Natural killer cell (primary cell): ENCODE measurements around the gene GPR3. TPM values are rescaled to one million over a fixed set of nuclear protein-coding genes. Genes with fewer than 3 reads are reported as not detected.
A peak's percentile ranks its signal among the peaks of the same experiment; 100 is the strongest.

Source experiments
- ATAC-seq, 3 donors: fragments of 150-1000 bp in 2 of 3; fragments of 200-7000 bp in 1 of 3; cut with Tn5 transposase; 1 replicate in 1 of 3; 2 replicates in 2 of 3; pipeline ENCODE4 v1.10.0; 2021; ENCODE audit warnings: mild to moderate bottlenecking in 2 of 3, moderate library complexity in 2 of 3
- DNase-seq, 2 donors: peaks; one replicate each; pipeline versions ENCODE4 v3.0.0 to v3.0.0-alpha.2; 2013 to 2021; ENCODE audit warnings: mixed read lengths in 1 of 2
- H3K27ac ChIP-seq: one replicate; pipeline ENCODE4 v1.5.1; 2013; ENCODE audit warnings: mild to moderate bottlenecking, low read length
- H3K27me3 ChIP-seq: one replicate; pipeline ENCODE4 v1.6.1; 2013; ENCODE audit warnings: low read length; ENCODE audit not compliant: control insufficient read depth, insufficient read depth
- H3K36me3 ChIP-seq: one replicate; pipeline ENCODE4 v1.6.1; 2013; ENCODE audit warnings: low read length; ENCODE audit not compliant: control insufficient read depth, insufficient read depth
- H3K4me1 ChIP-seq: one replicate; pipeline ENCODE4 v1.6.1; 2013; ENCODE audit warnings: low read length; ENCODE audit not compliant: control insufficient read depth, insufficient read depth
- H3K4me3 ChIP-seq: one replicate; pipeline ENCODE4 v1.5.1; 2013; ENCODE audit warnings: low read length
- H3K9me3 ChIP-seq: one replicate; pipeline ENCODE4 v1.6.1; 2013; ENCODE audit warnings: low read length; ENCODE audit not compliant: control insufficient read depth, insufficient read depth
- H3K27ac Mint-ChIP-seq, 2 donors: one replicate each; pipeline ENCODE4 v1.8.0; 2022; ENCODE audit warnings: mild to moderate bottlenecking in 2 of 2, mixed read lengths in 2 of 2, moderate library complexity in 1 of 2
- H3K27me3 Mint-ChIP-seq, 2 donors: one replicate each; pipeline ENCODE4 v1.8.0; 2022; ENCODE audit warnings: low read depth in 2 of 2, mixed read lengths in 2 of 2
- H3K36me3 Mint-ChIP-seq: one replicate; pipeline ENCODE4 v1.8.0; 2022; ENCODE audit warnings: mixed read lengths
- H3K4me1 Mint-ChIP-seq, 2 donors: one replicate each; pipeline ENCODE4 v1.8.0; 2022; ENCODE audit warnings: mixed read lengths in 2 of 2
- H3K4me3 Mint-ChIP-seq: one replicate; pipeline ENCODE4 v1.8.0; 2022; ENCODE audit warnings: mild to moderate bottlenecking, moderate library complexity, mixed read lengths
- H3K9me3 Mint-ChIP-seq, 2 donors: one replicate each; pipeline ENCODE4 v1.8.0; 2022; ENCODE audit warnings: mixed read lengths in 2 of 2
- WGBS: methylation state at CpG from one replicate; pipeline ENCODE4 v1.1.7; 2013; ENCODE audit warnings: missing lambda C conversion rate; ENCODE audit not compliant: insufficient coverage; 5-methylcytosine and 5-hydroxymethylcytosine counted together
- intact Hi-C: fragments of 100-400 bp; cut with micrococcal nuclease; formaldehyde crosslinking; loops from one replicate; pipeline ENCODE4 v1.14.2; 2022
- total RNA-seq, 4 donors: library from RNA; stranded (reverse); fragments of 120-200 nt in 1 of 4; gene quantifications; one replicate each; pipeline versions ENCODE4 v1.2.3 to v1.2.4, GENCODE V29; 2013 to 2022
- TF ChIP-seq, protein P1 (sequence below): fragments of 200-600 bp; IDR thresholded peaks from one replicate; pipeline ENCODE4 v1.8.0; 2022; ENCODE audit warnings: antibody characterized with exemption

Gene GPR3
- total RNA-seq, 3 donors from 2014 or later (not counting 1 experiment from before 2014, with no cell fraction given): 0.39 to 0.87 (median 0.60) TPM

DNA sequence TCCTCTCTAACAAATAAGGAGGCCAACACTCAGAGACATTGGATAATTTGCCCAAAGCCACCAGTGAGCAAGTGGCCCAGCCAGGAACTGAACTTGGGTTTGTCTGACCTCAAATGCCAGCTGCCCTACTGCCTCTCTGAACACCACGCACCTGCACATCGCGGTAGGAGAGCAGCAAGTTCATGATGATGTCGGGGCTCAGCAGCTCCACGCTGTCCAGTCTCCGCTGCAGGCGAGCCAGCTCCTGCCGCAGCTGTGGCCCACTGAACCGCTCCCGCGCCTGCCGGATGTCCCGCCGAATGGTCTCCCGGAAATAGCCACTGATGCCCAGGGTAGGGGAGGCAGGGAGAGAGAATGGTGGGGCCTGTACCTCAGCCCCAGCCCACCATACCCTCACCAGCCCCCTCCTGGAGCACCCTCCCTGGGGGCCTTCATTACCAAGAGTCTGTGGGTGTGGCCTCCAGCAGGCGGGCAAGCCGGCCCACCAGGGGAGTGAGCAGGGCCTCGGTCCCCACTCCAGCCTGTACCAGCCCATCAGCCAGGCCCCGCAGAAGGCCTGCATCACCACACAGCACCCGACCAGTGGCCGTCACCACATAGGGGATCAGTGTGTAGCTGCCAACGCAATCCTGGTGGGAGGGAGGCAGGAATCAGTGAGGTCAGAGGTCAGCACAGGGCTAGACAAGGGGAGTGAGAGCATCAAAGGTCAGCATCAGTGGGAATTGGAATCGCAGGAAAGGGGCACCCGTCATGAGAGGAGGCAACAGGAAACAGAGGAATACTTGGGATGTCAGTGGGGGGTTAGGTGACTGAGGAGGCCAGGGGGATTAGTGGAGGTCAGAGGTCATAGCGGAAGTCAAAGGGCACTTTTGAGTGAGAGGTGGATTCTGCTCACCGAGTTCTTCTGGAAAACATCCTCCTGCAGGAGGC lies 28.4 kb upstream of the GPR3 start:
- DNase-seq: no peak
- no peak for ATAC-seq
- Mint-ChIP-seq H3K9me3 (no peaks in the 10 kb centered on the region), H3K27me3 (no peaks in the 10 kb centered on the region), H3K36me3 (no peaks in the 10 kb centered on the region), H3K4me3 (peak overlapping the region; percentile 32), H3K27ac (no peak overlapping the region), H3K4me1 (peaks cover 24 to 54% of the 10 kb centered on the region in 2 donors)
- 90% methylated on average over 25 of the region's 26 CpGs for WGBS
- Histone ChIP-seq H3K9me3 (no peaks in the 10 kb centered on the region), H3K27ac (no peak overlapping the region), H3K36me3 (no peaks in the 10 kb centered on the region), H3K27me3 (no peaks in the 10 kb centered on the region), H3K4me1 (peaks cover 56% of the 10 kb centered on the region), H3K4me3 (no peak overlapping the region)
- intact Hi-C loops: no loop called here
- TF ChIP-seq, protein P1, sequence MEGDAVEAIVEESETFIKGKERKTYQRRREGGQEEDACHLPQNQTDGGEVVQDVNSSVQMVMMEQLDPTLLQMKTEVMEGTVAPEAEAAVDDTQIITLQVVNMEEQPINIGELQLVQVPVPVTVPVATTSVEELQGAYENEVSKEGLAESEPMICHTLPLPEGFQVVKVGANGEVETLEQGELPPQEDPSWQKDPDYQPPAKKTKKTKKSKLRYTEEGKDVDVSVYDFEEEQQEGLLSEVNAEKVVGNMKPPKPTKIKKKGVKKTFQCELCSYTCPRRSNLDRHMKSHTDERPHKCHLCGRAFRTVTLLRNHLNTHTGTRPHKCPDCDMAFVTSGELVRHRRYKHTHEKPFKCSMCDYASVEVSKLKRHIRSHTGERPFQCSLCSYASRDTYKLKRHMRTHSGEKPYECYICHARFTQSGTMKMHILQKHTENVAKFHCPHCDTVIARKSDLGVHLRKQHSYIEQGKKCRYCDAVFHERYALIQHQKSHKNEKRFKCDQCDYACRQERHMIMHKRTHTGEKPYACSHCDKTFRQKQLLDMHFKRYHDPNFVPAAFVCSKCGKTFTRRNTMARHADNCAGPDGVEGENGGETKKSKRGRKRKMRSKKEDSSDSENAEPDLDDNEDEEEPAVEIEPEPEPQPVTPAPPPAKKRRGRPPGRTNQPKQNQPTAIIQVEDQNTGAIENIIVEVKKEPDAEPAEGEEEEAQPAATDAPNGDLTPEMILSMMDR: no peak

DNA sequence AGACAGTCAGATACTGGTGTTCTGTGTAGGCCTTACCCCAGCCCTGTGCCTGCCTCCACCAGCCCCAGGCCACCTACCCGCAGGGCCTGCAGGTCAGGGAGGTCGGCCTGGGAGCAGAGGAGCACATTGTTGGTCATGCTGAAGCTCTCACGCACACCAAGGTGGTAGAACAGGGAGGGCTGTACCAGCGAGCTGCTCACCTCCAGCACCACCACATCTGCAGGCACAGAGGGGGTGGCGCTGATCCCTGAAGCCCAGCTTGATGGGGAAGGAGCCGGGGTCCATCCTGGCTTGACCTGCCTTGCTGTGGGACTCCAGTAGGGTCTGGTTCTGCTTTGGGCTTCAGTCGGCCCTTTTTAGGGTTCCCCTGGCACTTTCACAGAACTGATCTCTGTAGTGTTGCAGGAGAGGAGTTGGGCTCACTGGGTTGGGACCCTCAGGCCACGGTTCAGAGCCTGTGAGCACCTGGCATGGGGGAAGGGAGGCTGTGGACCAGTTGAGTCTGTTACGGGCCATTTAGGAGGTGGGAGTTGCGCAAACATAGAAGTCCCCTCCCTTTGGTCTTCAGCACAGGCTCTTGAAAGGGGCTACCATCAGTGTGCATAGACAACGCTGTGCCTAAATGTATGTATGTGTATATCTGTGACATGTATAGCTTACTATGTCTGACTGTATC lies 27.6 kb upstream of the GPR3 start:
- 83% methylated on average over 11 of the region's 11 CpGs for WGBS
- Histone ChIP-seq H3K4me1 (peaks cover 58% of the 10 kb centered on the region), H3K36me3 (no peaks in the 10 kb centered on the region), H3K9me3 (no peaks in the 10 kb centered on the region), H3K27me3 (no peaks in the 10 kb centered on the region), H3K27ac (no peak overlapping the region), H3K4me3 (no peak overlapping the region)
- TF ChIP-seq, protein P1: no peak
- Mint-ChIP-seq H3K27ac (peak overlapping the region; percentile 41 to 82), H3K4me1 (peaks cover 17 to 49% of the 10 kb centered on the region in 2 donors), H3K9me3 (no peaks in the 10 kb centered on the region), H3K27me3 (no peaks in the 10 kb centered on the region), H3K4me3 (peak overlapping the region; percentile 92), H3K36me3 (no peaks in the 10 kb centered on the region)
- no peak for ATAC-seq
- intact Hi-C loops: no loop called here
- no peak for DNase-seq

DNA sequence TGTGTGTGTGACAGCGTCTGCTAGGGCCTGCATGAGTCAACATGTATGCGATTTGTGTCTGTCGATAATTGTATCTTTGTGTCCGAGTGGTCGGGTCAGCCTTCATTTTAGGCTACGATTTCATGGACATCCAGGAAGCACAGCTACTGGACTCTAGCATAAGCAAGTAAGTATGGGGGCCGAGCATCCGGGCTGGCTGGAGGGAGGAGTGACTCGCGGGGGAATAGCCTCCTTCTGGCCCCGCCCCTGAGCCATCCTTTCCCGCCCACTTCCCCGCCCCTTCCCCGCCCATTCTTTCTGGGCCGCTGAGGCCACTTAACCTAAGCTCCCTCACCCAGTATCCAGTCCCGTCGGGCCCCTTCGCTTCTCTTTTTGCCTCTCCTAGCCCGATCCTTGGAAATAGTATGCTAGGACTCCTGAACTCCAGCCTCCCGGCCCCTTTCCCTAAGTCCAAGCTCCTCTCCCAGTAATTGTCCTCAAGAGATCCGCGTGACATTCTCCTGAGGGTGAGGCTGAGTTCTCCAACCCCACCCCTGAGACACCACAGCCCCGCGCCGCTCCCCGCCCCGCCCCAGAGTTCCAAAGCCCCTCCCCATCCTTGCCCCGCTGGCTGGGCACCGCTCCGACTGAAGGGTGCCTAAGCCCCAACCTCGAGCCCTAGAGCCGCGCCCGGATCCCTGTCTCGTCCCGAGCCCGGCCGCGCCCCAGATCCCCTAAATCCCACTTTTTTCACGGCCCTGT lies 26.9 kb upstream of the GPR3 start:
- Mint-ChIP-seq H3K27me3 (no peaks in the 10 kb centered on the region), H3K36me3 (no peaks in the 10 kb centered on the region), H3K9me3 (no peaks in the 10 kb centered on the region), H3K4me1 (peaks cover 12 to 42% of the 10 kb centered on the region in 2 donors), H3K4me3 (peak overlapping the region; percentile 92), H3K27ac (peak overlapping the region; percentile 41 to 82)
- peak overlapping the region; percentile 66 for H3K4me3 ChIP-seq
- H3K36me3 ChIP-seq: no peaks in the 10 kb centered on the region
- intact Hi-C loops: no loop called here
- TF ChIP-seq, protein P1: no peak
- 5% methylated on average over 40 of the region's 40 CpGs for WGBS
- DNase-seq: peak; percentile 68 to 86
- H3K27ac ChIP-seq: peak overlapping the region; percentile 26
- H3K4me1 ChIP-seq: peaks cover 57% of the 10 kb centered on the region
- peak; percentile 75 to 80 (median 78) for ATAC-seq
- no peaks in the 10 kb centered on the region for H3K27me3 ChIP-seq
- H3K9me3 ChIP-seq: no peaks in the 10 kb centered on the region
